ENCODE results near the gene PPY.
"Not testable (repeated sequence)": the region's sequence is repeated elsewhere in the genome, so short reads cannot be mapped to it uniquely, and the experiment has no call there.

PPY gene

GRCh38 chr17:43906951-43907424 is 35.3 kb downstream of the PPY start:
- no peak for DNase-seq (ENCODE audit: low read depth in 1 of 2, low spot score in 1 of 2)

- DNase-seq (ENCODE audit: low read depth in 1 of 2, low spot score in 1 of 2), result peak in 1 of 2 donors; percentile 26
Measured at GRCh38 chr17:43905985-43906852, 36.1 kb downstream of the PPY start.

GRCh38 chr17:43905400-43905984 is 36.8 kb downstream of the PPY start:
- no peak for DNase-seq (ENCODE audit: low read depth in 1 of 2, low spot score in 1 of 2)

- no peak for DNase-seq (ENCODE audit: low read depth in 1 of 2, low spot score in 1 of 2)
Measured at GRCh38 chr17:43901861-43902589, 40.3 kb downstream of the PPY start.

- DNase-seq (ENCODE audit: low read depth in 1 of 2, low spot score in 1 of 2), result no peak
Measured at GRCh38 chr17:43900858-43901754, 41.2 kb downstream of the PPY start.

GRCh38 chr17:43900183-43900857 is 42.0 kb downstream of the PPY start:
- DNase-seq (ENCODE audit: low read depth in 1 of 2, low spot score in 1 of 2), result peak; percentile 59 to 73

- DNase-seq (ENCODE audit: low read depth in 1 of 2, low spot score in 1 of 2), result no peak
Measured at GRCh38 chr17:43898446-43898845, 43.8 kb downstream of the PPY start.

GRCh38 chr17:43897831-43898230 is 44.4 kb downstream of the PPY start:
- DNase-seq (ENCODE audit: low read depth in 1 of 2, low spot score in 1 of 2), result no peak

GRCh38 chr17:43894494-43894893 is 47.8 kb downstream of the PPY start:
- not testable (repeated sequence) for DNase-seq (ENCODE audit: low read depth in 1 of 2, low spot score in 1 of 2)

GRCh38 chr17:43892647-43892952 is 49.7 kb downstream of the PPY start:
- no peak for DNase-seq (ENCODE audit: low read depth in 1 of 2, low spot score in 1 of 2)

GRCh38 chr17:43891851-43892646 is 50.2 kb downstream of the PPY start:
- DNase-seq (ENCODE audit: low read depth in 1 of 2, low spot score in 1 of 2), result no peak

Data from stimulated activated CD4-positive, alpha-beta T cell treated with anti-CD3 and anti-CD28 coated beads, Interleukin-15, amount 100 ng/mL, for 1 hour (primary cell).